Measurements from ENCODE around the gene IFNA13.

IFNA13 gene

DNA sequence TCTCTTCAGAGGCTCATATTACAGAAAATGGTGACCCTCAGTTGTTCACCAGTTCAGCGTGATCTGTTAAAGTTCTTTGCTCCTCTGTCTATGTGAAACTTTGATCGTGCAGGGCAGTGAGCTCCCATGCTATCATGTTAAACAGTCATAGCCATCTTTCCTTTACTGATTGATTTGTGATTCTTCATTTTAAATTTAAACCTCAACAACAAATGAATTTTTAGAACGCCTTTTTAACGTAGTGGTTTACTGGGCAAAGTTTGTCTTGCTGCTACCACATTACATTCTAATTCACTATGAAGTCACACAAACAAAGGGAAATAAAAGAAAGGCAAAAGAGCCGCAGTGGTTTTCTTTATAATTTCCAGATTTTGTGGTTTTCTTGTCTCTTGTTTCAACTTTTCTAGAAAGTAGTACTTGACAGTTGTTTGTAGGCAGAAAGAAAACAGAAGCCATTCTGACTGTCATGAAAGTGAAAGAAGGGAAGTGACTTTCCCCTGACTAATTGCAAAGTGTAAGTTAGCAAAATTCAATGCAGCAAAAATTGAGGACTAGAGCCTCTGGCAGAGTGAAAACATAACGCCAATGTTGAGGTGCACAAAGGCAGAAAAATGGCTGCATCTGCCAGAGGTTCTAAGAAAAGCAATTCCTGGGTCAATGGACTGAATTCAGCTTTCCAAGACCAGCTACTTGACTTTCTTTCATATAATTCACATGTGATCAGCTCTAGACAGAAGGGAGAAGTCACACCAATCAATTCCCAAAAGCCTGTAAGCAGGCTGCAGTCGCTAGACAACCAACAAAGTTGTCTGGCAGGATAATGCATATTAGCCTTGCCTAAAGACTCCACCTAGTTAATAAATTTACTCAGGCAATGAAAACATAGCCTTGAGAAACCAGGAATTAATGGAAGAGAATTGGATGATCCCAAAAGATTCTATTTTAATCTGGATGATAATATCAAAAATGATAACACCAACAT is 10.1 kb downstream of the IFNA13 start:
- peak; percentile 5 for DNase-seq

DNA sequence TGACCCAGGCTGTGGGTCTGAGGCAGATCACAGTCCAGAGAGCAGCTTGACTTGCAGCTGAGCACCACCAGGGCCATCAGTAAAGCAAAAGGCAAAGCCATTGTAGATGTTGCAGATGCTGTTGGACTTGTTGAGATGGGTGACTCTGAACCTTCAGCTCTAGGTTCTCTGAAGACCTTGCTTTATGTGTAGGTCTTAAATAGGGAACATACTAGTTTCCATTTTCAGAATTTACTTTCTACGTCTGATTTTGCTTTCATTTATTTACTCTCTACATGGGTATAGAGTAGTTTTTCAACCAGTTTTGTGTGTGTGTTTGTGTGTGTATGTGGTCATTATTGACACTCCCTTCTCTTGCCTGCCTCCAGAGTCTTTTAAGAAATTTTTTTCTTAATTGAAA is 17.1 kb downstream of the IFNA13 start, which contains the start of gene IFNA6:
TSS of gene IFNA6 (minus strand) at position 101 of the 400 bp plus-strand sequence. CDS start at position 101, 0 bp downstream.
- DNase-seq = no peak

DNA sequence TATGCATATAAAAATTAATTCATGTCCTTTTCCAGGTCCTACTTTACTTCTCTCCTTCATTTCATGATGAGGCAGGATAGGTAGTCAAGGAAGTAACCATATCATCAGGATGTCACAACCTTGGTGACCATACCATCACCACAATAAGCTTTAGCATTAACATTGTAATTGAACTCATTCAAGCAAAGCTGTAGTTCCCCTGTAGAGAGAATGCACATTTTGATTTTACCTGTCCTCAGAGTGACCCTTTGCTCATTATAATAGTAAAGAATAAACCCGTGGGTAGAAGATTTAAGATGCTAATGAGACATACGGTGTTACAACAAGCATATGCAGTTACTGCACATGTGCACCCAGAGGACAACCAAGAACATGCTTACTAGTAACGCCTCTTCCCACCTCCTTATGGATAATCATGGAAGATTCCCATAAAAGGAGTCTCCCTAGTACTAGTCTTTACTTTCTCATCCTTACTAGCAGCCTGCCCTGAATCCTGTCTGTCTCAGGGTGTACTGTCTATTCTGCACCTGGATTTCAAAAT is 19.4 kb downstream of the IFNA13 start:
- DNase-seq = no peak

DNA sequence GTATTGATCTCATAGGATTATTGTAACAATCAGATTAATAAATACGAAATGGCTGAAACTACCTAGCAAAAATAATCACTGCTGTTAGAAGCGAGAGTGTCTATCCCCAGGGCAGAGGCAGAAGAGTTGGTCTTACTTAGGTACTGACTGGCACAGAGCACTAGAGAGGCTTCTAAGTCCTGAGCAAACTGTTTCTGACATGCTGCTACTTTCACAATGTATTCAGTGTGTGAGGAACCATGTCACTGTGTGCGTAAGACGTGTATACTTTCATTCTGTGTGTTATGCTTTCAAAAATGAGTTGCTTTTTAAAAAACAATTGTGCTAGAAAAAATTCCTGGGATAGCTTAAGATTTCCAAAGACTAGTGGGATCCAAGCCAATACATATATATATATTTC is 27.1 kb downstream of the IFNA13 start:
- no peak for DNase-seq

DNA sequence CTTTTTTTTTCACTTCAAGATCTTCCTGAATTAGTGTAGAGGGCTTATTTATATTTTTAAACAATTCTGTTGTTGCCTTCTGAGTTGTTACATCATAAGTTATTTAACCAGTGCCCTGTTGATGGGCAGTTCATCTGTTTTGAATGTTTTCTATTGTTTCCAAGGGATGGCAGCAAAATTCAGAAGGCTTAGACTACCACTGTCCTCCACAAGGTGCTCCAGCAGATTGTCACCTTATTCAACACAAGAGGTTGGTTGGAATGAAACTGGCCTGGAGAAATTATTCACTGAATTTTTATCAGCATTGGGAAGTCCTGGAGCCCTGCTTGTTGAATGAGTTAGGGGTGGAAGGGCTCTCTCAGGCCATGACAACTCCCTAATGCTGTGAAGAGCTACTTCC is 31.4 kb downstream of the IFNA13 start:
- DNase-seq = no peak

DNA sequence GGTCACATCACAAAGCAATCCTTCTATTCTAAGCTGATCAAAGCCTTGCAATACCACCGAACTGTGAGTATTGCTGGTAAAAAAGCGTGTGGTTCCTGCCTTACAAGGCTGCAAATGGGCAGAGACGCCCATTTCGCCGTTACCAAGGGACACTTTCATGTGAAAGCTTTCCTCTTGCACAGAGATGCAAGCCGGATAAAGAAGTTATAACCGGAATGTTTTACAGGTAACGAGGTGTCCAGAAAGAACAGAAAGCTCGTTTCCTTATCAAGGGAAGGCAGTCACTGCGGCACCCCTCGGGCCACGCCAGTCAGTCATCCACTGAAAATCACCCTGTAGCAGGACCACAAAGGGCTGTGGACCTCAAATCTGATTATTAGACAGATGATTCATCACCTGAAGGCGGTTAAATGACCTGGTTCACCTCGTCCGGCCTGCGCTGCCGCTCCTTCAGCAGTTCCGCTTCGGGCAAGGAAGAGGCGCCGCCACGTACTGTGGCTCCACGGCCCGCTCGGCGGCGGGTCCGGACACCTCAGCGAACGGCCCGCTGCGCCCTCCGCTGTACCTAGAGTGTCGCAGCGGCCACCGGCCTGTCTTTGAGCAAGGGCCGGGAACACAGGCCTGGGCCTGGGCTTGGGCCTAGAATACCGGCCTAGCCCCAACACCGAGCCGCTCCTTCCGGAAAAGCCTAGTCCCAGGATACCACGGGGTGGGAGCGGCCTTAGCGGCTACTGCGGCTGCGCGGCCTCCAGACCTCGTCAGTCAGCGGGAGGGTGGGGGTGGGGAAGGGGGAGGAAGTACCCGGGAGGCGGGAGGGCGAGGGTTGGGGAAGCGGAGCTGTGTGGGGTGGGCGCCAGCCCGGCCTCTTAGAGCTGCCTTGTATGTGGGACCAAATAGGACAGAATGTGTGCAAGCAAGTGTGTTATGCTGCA is 32.9 kb downstream of the IFNA13 start, which contains the start of gene KLHL9:
TSS of gene KLHL9 (minus strand) at position 704 of the 932 bp plus-strand sequence. CDS start at position 159, 545 bp downstream.
- DNase-seq = peak; percentile 88

DNA sequence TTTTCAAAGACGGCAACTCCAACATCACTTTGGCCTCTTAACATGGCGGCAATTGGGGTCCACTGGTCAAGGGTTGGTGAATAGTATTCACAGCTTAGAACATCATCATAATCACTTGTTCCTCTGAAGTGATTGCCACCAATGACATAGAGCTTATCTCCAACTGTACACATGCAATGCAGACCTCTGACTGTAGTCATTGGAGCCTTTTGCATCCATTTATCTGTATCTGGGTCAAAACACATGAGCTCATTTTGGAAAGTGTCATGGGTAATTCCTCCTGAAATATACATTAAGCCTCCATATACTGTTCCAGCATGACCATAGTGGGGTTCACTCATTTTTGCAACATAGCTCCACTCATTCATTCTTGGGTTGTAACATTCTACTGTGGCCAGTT is 34.6 kb downstream of the IFNA13 start:
- no peak for DNase-seq

DNA sequence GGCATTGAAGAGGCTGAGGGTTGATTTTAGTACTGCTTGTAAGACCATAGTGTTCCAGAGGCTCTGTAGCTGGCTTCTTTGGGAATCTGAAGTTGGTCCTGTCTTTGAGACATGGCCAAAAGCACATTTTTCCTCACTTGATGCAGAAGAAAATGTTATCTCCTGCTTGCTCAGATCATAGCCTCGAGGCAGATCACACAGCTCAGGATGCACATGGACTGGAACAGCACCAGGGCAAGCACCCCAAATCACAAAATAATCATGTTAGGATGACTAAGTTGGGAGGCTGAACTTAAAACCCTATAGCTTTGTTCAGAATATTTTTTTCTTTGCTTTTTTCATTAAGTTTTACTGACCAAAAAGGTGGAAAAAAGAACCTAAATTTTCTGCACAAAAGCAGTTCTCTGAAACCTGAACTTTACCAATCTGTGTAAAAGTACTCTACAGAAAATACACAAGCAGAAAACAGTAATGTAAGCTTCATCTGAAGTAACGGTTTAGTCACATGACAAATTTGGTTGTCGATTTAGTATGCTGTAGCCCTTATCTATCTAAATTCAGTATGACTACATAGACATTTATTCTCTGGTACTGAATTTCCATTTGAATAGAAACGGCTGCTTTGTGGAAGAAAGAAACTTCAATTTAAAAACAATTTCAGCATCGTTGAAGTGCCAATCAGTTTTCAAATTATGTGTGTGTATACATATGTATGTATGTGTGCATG is 36.0 kb downstream of the IFNA13 start:
- DNase-seq = no peak

DNA sequence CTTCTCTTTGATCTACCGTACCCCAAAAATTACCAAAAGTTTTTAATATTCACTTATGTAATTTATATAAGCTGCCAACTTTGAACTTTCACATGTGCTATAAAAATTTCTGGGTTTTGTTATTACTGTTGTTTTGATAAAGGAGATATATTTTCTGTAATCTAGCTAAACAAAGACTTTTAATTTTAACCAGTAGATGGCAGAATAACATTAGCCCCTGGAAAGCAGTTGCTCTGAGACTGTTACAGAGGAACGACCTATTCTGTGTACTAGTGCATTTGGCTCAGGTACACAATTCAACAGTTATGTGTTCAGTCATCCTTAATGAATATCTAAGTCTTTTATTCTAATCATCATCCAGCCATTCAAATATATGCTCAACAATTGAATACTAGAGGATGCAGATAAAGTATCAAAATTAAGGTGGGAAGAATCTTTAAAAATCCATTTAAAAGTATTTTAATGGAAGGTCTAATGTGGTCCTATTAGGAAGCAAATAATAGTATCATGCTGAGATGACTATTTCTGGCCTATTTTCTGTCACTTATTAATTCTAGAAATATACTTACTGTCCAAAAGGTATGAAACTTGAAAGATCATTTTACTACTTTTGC is 41.2 kb downstream of the IFNA13 start:
- DNase-seq = peak; percentile 17

DNA sequence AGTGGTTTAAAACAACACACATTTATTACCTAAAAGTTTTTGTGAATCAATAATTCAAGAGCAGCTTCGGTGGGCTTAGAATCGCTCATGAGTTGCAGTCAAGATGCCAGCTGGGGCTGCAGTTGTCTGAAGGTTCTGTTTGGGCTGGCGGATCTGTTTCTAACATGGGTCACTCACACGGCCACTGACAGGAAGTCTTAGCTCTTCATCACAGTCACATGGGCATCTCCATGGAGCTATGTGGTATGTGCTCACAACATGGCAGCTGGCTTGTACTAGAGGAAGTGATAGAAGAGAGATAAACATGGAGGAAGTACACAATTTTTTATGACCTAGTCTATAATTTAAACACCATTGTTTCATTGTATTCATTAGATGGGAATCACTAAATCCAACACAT is 43.8 kb downstream of the IFNA13 start:
- DNase-seq = no peak

DNA sequence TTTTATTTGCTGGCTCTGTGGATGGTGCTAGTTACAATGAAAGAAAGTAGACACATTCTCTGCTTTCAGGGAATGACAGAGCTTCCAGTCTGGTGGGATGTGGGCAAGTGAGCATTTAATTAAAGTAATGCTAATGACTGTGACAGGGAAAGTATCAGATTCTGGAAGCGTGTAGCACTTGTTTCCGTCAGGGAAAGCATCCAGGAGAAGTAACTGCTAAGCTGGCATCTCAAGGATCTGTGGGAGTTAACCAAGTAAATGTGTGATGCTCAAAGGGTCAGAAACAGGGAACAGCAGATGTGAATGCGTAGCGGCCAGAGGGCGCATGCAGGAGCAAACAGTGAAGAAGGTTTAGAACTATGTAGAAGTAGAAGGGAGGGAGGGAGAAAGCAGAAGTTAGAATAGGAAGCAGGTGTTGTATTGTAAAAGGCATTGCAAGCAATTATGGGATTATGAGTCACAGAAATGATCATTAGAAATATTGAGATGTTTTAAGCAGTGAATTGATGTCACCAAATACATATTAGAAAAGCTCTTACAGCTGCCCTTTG is 44.9 kb downstream of the IFNA13 start:
- DNase-seq = no peak

DNA sequence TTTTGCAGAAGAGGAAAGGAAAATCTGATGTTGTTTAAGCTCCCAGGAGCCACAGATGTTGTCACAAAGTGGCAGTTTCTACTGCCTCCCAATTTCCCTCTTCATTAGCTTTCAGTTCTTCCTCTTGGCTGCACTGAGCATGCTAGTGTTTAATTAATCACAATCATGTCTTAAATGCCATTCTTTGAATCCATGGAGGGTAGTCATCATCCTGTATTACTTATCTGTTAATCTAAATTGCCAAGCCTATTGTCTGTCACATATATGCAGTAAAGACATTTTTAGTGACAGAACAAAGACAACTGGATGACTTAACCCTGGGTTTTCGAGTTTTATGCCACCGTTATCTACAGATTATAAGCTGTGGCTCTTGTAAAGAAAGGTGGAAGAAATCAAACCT is 47.4 kb downstream of the IFNA13 start:
- no peak for DNase-seq

DNA sequence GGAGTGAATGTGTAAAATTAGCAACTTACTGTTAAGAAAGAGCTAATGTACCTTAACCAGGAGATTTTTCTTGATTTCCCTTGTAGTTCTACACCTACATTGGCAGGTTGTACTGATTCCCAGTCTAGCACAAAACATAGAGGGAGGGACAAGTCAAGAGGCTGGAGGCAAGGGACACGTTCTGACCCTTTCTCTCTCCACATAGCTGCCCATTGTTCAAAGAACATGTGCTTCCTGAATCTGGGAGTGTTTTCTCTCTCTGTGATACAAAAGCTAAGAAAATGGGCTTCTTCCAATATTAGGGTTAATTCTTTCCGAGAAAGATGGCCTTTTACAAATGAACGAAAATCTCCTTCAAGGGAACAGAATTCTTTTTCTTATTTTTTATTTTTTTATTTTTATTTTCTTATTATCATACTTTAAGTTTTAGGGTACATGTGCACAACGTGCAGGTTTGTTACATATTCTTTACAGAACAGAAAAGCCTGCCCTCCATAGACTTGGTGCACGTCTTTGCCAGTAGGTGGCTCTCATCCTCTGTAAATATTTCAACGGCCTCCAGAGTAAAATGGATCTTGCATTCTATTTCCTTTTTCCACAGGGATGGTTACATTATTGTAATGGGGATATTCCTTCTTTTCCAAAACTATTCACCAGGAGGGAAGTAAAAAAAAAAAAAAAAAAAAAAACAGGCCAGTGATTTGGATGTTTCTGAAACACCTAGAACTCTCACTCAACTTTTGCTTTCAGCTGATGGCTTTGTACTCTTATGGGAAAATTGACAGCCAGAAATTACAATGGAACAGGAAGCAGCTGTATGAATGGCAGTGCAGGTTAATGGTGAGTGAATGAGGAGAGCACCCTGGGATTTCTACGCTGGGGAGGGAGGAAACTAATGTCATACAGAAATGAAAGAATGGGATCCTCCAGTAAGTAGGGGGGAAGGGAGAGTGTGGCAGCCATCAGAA is 49.6 kb downstream of the IFNA13 start:
- no peak for DNase-seq
